ENCODE measurements around the gene SLC37A1.
A peak's percentile ranks its signal among the peaks of the same experiment; 100 is the strongest.

SLC37A1 gene

GRCh38 chr21:42479582-42479981, 34.1 kb upstream of the SLC37A1 start:
- no peak for DNase-seq

GRCh38 chr21:42480736-42481135, 32.9 kb upstream of the SLC37A1 start:
- peak; percentile 32 for DNase-seq

- peak; percentile 18 for DNase-seq
Measured at GRCh38 chr21:42481169-42481568, 32.5 kb upstream of the SLC37A1 start.

GRCh38 chr21:42484966-42485365, 28.7 kb upstream of the SLC37A1 start:
- peak; percentile 27 for DNase-seq

DNA sequence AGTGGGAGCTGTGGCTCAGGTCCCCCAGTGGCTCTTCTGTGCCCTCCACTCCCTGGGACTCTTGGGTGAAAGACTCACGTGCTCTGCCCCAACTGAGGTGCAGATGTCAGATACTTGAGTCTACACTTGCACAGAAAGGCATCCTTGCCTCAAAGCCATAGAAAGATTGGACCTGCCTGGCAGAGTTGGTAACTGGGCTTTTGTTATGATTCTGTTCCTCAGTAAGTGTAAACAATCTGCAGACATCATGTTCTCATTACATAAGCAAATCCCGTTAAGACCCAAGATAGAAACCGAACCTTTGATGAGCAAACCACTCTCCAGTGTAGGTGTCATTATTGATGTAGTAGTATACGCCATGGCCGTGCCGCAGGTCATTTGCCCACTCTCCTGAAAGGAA, 27.6 kb upstream of the SLC37A1 start:
- no peak for DNase-seq

- DNase-seq: no peak
Measured at GRCh38 chr21:42486531-42486930, 27.1 kb upstream of the SLC37A1 start.

GRCh38 chr21:42489006-42489563, 24.6 kb upstream of the SLC37A1 start:
- no peak for DNase-seq

DNA sequence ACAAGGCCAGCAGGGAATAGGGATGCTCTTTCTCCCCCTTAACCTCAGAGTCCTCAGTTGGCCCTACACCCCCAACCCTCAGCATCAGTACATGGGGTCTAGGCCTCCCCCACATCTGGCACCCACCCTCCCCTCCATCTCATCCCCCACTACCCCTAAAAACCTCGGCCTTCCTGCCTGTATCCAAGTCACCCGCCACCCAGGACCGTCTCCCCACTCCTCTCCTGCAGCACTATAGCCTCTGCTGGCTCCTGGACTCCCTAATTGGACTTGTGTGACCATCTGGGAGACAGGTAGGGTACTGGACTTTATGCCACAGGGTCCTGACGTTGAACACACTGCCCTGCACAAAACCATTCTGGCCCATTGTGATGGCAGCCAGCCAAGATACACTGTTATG, 23.7 kb upstream of the SLC37A1 start:
- DNase-seq: no peak

- DNase-seq: no peak
Measured at GRCh38 chr21:42490720-42491119, 22.9 kb upstream of the SLC37A1 start.

GRCh38 chr21:42491328-42491727, 22.3 kb upstream of the SLC37A1 start:
- no peak for DNase-seq

DNA sequence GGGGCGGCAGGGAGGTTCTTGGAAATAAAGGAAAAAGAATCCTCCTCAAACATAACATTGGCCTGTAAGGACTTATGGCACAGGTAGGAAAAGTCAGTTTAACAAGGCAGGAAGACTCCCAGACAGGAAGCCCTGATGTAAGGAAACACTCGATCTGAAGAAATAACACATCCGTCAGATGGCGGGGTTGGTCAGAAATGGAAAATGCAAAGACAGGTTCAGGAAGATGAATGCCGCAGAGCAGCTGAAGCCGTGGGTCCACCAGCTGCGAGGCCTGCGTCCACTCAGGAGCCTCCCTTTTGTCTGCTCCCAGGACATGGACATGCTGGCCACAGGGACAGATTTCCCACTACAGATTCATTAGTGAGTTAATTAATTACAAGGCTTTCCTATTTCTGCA, 21.5 kb upstream of the SLC37A1 start:
- no peak for DNase-seq

GRCh38 chr21:42493109-42494060, 20.3 kb upstream of the SLC37A1 start:
- no peak for DNase-seq

GRCh38 chr21:42495027-42495426, 18.6 kb upstream of the SLC37A1 start:
- DNase-seq: no peak

GRCh38 chr21:42495765-42496119, 17.9 kb upstream of the SLC37A1 start:
- no peak for DNase-seq

DNA sequence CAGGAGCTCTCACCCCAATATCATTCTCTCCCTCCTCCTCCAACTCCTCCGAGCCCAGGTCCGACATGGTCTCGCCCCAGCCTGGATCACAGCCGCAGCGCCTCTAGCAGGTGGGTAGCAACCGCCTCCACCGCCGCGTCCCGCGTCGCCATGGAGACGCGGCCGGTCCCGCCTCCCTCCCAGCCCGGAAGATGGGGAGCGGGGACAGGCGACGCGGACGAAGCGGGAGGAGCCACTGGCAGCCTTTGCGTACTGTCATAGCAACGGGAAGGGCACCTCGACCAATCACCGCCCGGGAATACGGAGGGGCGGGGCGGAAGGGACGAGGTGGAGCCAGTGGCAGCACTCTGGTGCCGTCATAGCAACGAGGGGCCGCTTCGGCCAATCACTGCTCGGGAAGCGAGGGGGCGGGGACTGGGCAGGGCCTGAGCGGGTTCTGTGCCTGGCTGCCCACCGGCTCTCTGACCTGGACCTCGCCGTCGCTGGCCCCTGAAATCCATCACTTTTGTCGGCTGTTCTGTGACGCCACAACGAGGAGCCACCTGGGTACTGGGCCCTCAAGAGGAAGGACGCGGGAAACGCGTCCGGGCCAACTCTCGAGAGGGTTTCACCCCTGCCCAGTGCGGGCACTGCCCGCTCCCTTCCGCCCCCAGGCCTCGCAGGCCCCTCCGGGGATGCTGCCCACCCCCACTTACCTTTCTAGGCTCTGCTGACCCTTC, 17.4 kb upstream of the SLC37A1 start, which contains the start of gene RSPH1:
Gene RSPH1, minus strand, starts transcription at position 105 of the 719 bp plus-strand sequence. Its CDS starts 38 bp downstream, at position 67.
- peak; percentile 100 for DNase-seq

DNA sequence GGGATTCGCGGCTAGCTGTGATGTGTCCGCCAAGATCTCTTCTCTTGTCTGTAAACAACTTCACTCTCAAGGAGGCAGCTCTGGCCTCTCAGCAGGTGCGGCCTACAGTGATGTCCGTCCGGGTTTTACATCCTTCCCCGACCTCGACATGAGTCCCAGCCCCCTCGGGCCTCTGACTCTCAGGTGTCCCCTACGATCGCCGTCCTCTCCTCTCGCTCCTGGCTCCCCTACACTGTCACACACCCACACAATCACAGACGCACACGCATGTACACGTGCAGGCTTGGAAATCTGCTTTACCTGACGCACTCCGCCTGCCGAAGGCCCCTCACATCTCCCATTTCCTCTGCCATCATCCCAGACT, 16.8 kb upstream of the SLC37A1 start:
- no peak for DNase-seq

DNA sequence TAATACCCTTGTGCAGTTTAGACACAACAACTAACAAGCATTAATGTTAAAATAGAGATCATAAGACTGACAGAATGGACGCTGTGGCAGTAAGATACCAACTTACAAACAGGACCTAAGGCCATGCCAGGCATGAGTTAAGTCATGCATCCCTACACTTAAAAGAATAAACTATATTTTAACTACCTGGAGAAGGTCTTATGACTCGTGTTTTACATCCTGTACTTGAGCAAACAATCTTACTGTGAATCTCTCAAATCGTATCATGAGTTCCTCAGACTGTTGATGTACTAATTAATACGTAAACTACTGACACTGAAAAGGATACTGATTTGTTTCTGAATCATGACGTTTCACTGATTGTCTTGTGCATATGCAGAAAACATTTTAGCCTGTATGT, 15.6 kb upstream of the SLC37A1 start:
- DNase-seq: no peak

GRCh38 chr21:42499444-42500112, 14.1 kb upstream of the SLC37A1 start:
- peak; percentile 46 for DNase-seq

GRCh38 chr21:42500225-42500624, 13.4 kb upstream of the SLC37A1 start:
- no peak for DNase-seq

DNA sequence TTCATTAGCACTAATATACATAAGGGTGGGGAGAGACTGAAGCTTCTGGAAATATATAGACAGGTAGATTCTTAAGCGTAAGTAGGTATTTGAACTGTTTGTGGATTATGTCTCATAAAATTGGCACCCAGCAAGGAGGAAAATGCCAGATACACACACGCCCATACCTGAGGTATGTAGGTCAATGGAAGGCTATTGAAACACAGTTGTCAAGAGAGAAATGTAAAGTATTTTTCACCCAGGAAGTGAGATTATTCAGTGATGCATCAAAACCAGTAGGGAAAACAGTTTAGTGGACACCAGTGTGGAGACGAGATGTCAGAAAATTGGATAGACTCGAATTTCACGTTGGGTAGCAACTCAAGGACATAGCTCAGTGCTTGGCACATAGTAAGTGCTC, 12.9 kb upstream of the SLC37A1 start:
- DNase-seq: no peak

DNA sequence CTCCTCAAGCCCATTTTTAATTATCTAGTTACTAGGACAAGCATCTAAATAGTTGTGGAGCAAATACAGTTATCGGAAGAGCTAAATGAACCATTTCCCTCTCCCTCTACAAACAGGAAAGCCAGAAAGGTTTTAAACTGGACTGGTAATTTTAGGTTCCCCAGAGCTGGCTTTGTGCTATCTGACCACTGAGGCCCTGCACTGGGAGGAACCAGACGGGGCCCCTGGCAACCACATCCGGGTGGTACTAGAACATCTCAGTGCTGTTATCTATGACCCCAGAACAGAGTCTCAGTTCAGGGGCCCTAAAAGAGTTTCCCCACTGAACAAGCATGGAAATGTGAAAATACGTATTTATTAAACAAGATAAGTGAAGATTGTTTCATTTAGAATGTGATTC, 9.9 kb upstream of the SLC37A1 start:
- DNase-seq: no peak

DNA sequence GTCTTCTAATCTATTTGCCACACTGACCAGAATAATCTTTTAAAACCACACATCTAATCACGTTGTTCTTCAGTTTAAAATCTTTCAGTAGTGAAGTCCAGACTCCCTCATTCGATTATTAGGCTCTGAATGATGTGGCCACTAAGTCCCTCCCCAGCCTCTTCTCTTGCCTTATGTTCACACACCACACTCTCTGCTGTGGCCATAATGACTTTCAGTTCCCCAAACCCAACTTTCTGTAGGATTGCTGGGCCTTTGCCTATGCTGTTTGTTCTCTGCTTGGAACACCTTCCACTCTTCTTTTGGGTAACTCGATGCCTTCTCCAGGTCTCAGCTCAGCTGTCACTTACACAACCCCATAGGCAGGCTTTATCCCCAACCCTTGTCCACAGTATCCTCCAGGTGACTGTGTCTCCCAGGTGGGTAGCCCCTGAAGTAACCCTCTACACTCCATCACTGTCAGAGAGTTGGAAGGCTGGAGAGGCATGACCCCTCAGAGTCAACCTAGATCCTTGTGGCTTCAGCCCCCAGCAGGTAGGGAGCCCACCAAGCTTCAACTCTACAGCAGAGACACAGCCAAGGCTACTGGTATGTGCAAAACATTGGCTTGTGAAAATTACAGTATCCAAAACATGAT, 8.4 kb upstream of the SLC37A1 start:
- DNase-seq: no peak

DNA sequence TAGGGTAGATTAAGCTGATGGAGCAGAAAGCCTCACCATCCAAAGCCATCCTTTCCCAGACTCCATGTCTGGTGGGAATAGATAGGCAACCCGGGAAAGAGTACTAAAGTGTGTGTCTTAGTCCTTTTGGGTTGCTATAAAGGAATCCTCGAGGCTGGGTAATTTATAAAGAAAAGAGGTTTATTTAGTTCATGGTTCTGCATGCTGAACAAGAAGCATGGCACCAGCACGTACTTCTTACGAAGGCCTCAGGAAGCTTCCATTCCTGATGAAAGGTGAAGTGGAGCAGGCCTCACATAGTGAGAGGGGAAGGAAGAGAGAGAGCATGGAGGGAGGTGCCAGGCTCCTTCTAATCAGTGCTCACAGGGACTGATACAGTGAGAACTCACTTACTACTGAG, 6.2 kb upstream of the SLC37A1 start:
- peak; percentile 25 for DNase-seq

All from islet precursor cell (in vitro differentiated cells).